HepG2 (cell line): ENCODE data around the gene RPS6KC1. TPM values are rescaled to one million over a fixed set of nuclear protein-coding genes. Genes with fewer than 3 reads are reported as not detected.
A peak's percentile ranks its signal among the peaks of the same experiment; 100 is the strongest.

Experiments used
- CBX5 ChIP-seq: sonication (generic); formaldehyde crosslinking; IDR thresholded peaks from 2 replicates; pipeline ENCODE4 v1.4.0; 2020; ENCODE audit warnings: missing genetic modification reagents, borderline replicate concordance
- HMGXB3 ChIP-seq: sonication (generic); formaldehyde crosslinking; IDR thresholded peaks from 2 replicates; pipeline ENCODE4 v1.4.0; 2020; ENCODE audit warnings: missing genetic modification reagents, borderline replicate concordance
- HNRNPK ChIP-seq: fragments of 200-400 bp; formaldehyde crosslinking; IDR thresholded peaks from 2 replicates; pipeline ENCODE4 v1.6.1; 2018; ENCODE audit warnings: low read length, low read depth, moderate library complexity, mild to moderate bottlenecking; ENCODE audit not compliant: poor library complexity, severe bottlenecking
- HOXA3 ChIP-seq: sonication (generic); formaldehyde crosslinking; IDR thresholded peaks from 2 replicates; pipeline ENCODE4 v1.5.0; 2020; ENCODE audit warnings: missing genetic modification reagents
- NFE2L2 ChIP-seq: fragments of 150-350 bp; IDR thresholded peaks from 2 replicates; pipeline ENCODE4 v1.6.1; 2014; ENCODE audit warnings: low read length
- NONO ChIP-seq, 2 experiments: fragments of 450-650 bp in 1 of 2; sonication (generic) in 1 of 2; formaldehyde crosslinking in 1 of 2; IDR thresholded peaks in 1 of 2; conservative IDR thresholded peaks in 1 of 2; 2 replicates each; pipeline versions ENCODE4 v1.6.1 to v1.8.0; 2017 to 2022; ENCODE audit warnings: mild to moderate bottlenecking in 1 of 2, missing genetic modification reagents in 1 of 2, moderate library complexity in 1 of 2
- SMARCC2 ChIP-seq: fragments of 450-650 bp; IDR thresholded peaks from 2 replicates; pipeline ENCODE4 v1.6.1; 2017; ENCODE audit warnings: antibody characterized with exemption, mild to moderate bottlenecking
- ZIK1 ChIP-seq: sonication (generic); formaldehyde crosslinking; IDR thresholded peaks from 2 replicates; pipeline ENCODE4 v1.5.0; 2020; ENCODE audit warnings: mild to moderate bottlenecking, low read depth, missing genetic modification reagents, borderline replicate concordance
- ZNF10 ChIP-seq: sonication (generic); formaldehyde crosslinking; IDR thresholded peaks from 2 replicates; pipeline ENCODE4 v1.4.0; 2020; ENCODE audit warnings: mild to moderate bottlenecking, low read depth, missing genetic modification reagents, borderline replicate concordance
- ZNF121 ChIP-seq: sonication (generic); formaldehyde crosslinking; IDR thresholded peaks from 2 replicates; pipeline ENCODE4 v1.5.0; 2020; ENCODE audit warnings: mild to moderate bottlenecking, missing genetic modification reagents
- ZNF546 ChIP-seq: sonication (generic); formaldehyde crosslinking; conservative IDR thresholded peaks from 2 replicates; pipeline ENCODE4 v1.8.1; 2023; ENCODE audit warnings: mild to moderate bottlenecking, missing genetic modification reagents
- ZNF598 ChIP-seq: sonication (generic); formaldehyde crosslinking; IDR thresholded peaks from 2 replicates; pipeline ENCODE4 v1.5.1; 2020; ENCODE audit warnings: mild to moderate bottlenecking, missing genetic modification reagents, borderline replicate concordance
- polyA plus RNA-seq, 8 experiments: library from polyadenylated mRNA; depleted of rRNA in 3 of 8; stranded (reverse) in 7 of 8; unstranded in 1 of 8; fragments of >200 nt; fragmentation: Illumina TruSeq in 4 of 8; extraction: Trizol in 4 of 8; gene quantifications; 2 replicates each; pipeline versions ENCODE4 v1.2.1 to v1.2.3, GENCODE V29; 2011 to 2016; ENCODE audit warnings: low read depth in 4 of 8, missing spikeins in 1 of 8, mixed read lengths in 1 of 8; ENCODE audit not compliant: insufficient read depth in 1 of 8
- total RNA-seq, 5 experiments: library from RNA; depleted of rRNA; stranded (reverse); fragments of >200 nt; fragmentation: Illumina TruSeq; extraction: Trizol; gene quantifications; 2 replicates each; pipeline ENCODE4 v1.2.3, GENCODE V29; 2016; ENCODE audit warnings: low read depth in 1 of 5
- TF ChIP-seq, protein P1 (sequence below): sonication (generic); formaldehyde crosslinking; IDR thresholded peaks from 2 replicates; pipeline ENCODE4 v1.9.0; 2021; ENCODE audit warnings: mild to moderate bottlenecking, missing genetic modification reagents
- TF ChIP-seq, protein P2 (sequence below): IDR thresholded peaks from 2 replicates; pipeline ENCODE4 v1.6.1; 2016; ENCODE audit warnings: missing genetic modification reagents, missing compliant biosample characterization
- TF ChIP-seq, protein P3 (sequence below): sonication (generic); formaldehyde crosslinking; IDR thresholded peaks from 2 replicates; pipeline ENCODE4 v1.4.0; 2020; ENCODE audit warnings: mild to moderate bottlenecking, low read depth, missing genetic modification reagents

RPS6KC1 gene
- total and polyA plus RNA-seq, 2 of the 13 experiments (the other 11 are each of a cell fraction or from before 2014, with no cell fraction given) = 11.0 to 25.2 TPM

DNA sequence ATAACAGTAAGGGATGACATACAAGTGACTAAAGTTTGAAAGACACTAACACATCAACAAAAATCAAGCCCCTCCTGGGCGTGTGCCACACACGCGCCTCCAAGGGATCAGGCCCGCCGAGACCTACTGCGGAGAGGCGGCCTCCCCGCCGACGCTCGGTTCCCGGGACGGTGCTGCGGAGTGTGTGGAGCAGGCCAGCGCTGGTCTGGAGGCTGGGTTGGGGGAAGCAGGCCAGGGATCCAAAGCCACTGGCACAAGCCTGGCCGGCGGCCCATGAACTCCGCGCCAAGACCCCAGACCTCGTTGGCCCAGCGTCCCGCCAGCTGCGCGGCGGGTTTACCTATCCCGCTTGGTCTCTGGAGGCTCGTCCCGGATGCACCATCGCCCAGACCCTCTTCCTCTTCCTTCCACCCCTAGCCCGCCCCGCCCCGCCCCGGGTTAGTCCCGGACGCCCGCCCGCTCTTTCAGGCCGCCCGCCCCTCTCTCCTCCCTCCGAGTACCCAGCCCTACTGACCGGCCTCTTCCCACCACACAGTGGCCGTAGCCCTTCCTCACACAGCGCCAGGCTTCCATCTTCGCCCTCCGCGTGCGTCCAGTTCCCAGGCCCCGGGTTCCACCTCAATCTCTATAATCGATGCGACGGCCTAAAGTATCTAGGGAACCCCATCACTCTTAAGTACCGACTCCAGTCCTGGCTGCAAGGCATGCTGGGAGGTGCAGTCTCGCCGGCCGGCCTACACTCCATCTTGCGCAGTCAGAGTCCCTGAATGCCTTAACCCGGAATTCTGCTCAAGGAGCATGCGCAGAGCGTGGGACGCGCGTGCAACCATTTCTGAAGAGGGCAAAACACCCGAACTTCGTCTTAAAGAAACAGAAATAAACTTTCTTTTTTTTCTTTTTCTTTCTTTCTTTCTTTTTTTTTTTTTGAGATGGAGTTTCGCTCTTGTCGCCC is 35.7 kb upstream of the RPS6KC1 start, which contains the start of gene ANGEL2 (continued):
- TF ChIP-seq, protein P1, sequence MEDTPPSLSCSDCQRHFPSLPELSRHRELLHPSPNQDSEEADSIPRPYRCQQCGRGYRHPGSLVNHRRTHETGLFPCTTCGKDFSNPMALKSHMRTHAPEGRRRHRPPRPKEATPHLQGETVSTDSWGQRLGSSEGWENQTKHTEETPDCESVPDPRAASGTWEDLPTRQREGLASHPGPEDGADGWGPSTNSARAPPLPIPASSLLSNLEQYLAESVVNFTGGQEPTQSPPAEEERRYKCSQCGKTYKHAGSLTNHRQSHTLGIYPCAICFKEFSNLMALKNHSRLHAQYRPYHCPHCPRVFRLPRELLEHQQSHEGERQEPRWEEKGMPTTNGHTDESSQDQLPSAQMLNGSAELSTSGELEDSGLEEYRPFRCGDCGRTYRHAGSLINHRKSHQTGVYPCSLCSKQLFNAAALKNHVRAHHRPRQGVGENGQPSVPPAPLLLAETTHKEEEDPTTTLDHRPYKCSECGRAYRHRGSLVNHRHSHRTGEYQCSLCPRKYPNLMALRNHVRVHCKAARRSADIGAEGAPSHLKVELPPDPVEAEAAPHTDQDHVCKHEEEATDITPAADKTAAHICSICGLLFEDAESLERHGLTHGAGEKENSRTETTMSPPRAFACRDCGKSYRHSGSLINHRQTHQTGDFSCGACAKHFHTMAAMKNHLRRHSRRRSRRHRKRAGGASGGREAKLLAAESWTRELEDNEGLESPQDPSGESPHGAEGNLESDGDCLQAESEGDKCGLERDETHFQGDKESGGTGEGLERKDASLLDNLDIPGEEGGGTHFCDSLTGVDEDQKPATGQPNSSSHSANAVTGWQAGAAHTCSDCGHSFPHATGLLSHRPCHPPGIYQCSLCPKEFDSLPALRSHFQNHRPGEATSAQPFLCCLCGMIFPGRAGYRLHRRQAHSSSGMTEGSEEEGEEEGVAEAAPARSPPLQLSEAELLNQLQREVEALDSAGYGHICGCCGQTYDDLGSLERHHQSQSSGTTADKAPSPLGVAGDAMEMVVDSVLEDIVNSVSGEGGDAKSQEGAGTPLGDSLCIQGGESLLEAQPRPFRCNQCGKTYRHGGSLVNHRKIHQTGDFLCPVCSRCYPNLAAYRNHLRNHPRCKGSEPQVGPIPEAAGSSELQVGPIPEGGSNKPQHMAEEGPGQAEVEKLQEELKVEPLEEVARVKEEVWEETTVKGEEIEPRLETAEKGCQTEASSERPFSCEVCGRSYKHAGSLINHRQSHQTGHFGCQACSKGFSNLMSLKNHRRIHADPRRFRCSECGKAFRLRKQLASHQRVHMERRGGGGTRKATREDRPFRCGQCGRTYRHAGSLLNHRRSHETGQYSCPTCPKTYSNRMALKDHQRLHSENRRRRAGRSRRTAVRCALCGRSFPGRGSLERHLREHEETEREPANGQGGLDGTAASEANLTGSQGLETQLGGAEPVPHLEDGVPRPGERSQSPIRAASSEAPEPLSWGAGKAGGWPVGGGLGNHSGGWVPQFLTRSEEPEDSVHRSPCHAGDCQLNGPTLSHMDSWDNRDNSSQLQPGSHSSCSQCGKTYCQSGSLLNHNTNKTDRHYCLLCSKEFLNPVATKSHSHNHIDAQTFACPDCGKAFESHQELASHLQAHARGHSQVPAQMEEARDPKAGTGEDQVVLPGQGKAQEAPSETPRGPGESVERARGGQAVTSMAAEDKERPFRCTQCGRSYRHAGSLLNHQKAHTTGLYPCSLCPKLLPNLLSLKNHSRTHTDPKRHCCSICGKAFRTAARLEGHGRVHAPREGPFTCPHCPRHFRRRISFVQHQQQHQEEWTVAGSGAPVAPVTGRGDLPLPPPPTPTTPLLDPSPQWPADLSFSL = no peak
- TF ChIP-seq, protein P2, sequence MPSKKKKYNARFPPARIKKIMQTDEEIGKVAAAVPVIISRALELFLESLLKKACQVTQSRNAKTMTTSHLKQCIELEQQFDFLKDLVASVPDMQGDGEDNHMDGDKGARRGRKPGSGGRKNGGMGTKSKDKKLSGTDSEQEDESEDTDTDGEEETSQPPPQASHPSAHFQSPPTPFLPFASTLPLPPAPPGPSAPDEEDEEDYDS (CRISPR knock-in tag) = peak; percentile 83
- TF ChIP-seq ZNF598 (CRISPR knock-in tag) = no peak
- peak; percentile 80; the same call in 1 of the 2 replicates for TF ChIP-seq ZNF546 (CRISPR knock-in tag)
- TF ChIP-seq NONO (IDR thresholded peaks at IDR 0.05) = no peak
- peak; percentile 54; the same call in 1 of the 2 replicates for TF ChIP-seq NONO (CRISPR knock-in tag; conservative IDR thresholded peaks at IDR 0.05)
- peak; percentile 98 for TF ChIP-seq HOXA3 (CRISPR knock-in tag)
- no peak for TF ChIP-seq SMARCC2
- TF ChIP-seq ZNF121 = 0 out of 2 replicates have a peak, but pooled peaks have one; percentile 6
- no peak for TF ChIP-seq CBX5 (CRISPR knock-in tag)
- peak; percentile 57 for TF ChIP-seq HNRNPK
- TF ChIP-seq ZIK1 = peak; percentile 75; the same call in 1 of the 2 replicates
- no peak for TF ChIP-seq ZNF10 (CRISPR knock-in tag)
- 0 out of 2 replicates have a peak, but pooled peaks have one; percentile 54 for TF ChIP-seq HMGXB3 (CRISPR knock-in tag)
- no peak for TF ChIP-seq NFE2L2
- TF ChIP-seq, protein P3, sequence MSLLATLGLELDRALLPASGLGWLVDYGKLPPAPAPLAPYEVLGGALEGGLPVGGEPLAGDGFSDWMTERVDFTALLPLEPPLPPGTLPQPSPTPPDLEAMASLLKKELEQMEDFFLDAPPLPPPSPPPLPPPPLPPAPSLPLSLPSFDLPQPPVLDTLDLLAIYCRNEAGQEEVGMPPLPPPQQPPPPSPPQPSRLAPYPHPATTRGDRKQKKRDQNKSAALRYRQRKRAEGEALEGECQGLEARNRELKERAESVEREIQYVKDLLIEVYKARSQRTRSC (CRISPR knock-in tag) = 0 out of 2 replicates have a peak, but pooled peaks have one; percentile 74
